NCI-H510A treated with DMSO at 0.1 percent for 48 hours (cell line): Measurements from ENCODE around the gene GAS2L1.

Source experiments
- DNase-seq: peaks from one replicate; lab custom pipeline; 2025; lab: John Stamatoyannopoulos, UW

GAS2L1 gene

GRCh38 chr22:29310065-29310862 is 3.8 kb downstream of the GAS2L1 start:
- no peak for DNase-seq

- DNase-seq, result no peak
Measured at GRCh38 chr22:29310863-29311339, 4.5 kb downstream of the GAS2L1 start.

GRCh38 chr22:29311464-29312217 is 5.2 kb downstream of the GAS2L1 start:
- no peak for DNase-seq

- no peak for DNase-seq
Measured at GRCh38 chr22:29312218-29313125, 6.0 kb downstream of the GAS2L1 start.

GRCh38 chr22:29313126-29313575 is 6.7 kb downstream of the GAS2L1 start:
- DNase-seq, result no peak

- peak; percentile 33 for DNase-seq
Measured at GRCh38 chr22:29313576-29314466, 7.4 kb downstream of the GAS2L1 start.

- DNase-seq, result no peak
Measured at GRCh38 chr22:29314537-29315285, 8.3 kb downstream of the GAS2L1 start.

GRCh38 chr22:29315286-29316140 is 9.1 kb downstream of the GAS2L1 start, which contains the start of gene RASL10A:
TSS of gene RASL10A (minus strand) at chr22:29315697. CDS start at chr22:29315246, 451 bp downstream.
- DNase-seq, result no peak

- DNase-seq, result no peak
Measured at GRCh38 chr22:29316141-29316828, 9.8 kb downstream of the GAS2L1 start.

GRCh38 chr22:29317827-29318454 is 11.5 kb downstream of the GAS2L1 start:
- no peak for DNase-seq

GRCh38 chr22:29319072-29319471 is 12.6 kb downstream of the GAS2L1 start:
- no peak for DNase-seq

GRCh38 chr22:29320546-29320945 is 14.1 kb downstream of the GAS2L1 start:
- no peak for DNase-seq

- no peak for DNase-seq
Measured at GRCh38 chr22:29323641-29324040, 17.2 kb downstream of the GAS2L1 start.

GRCh38 chr22:29325356-29325755 is 18.9 kb downstream of the GAS2L1 start:
- DNase-seq, result no peak

GRCh38 chr22:29325785-29326315 is 19.4 kb downstream of the GAS2L1 start:
- DNase-seq, result no peak

- DNase-seq, result no peak
Measured at GRCh38 chr22:29326481-29326880, 20.0 kb downstream of the GAS2L1 start.

GRCh38 chr22:29327089-29327764 is 20.8 kb downstream of the GAS2L1 start:
- DNase-seq, result no peak
